T-helper 1 cell treated with Interleukin-12 subunit alpha and Interleukin-12 subunit beta and Interleukin-4 antibody, amounts not matched to agents 30 μg/mL and 1 μg/mL, for 36 hours (primary cell): ENCODE measurements around the gene RUBCN.
A peak's percentile ranks its signal among the peaks of the same experiment; 100 is the strongest.
"Not testable (repeated sequence)": the region's sequence is repeated elsewhere in the genome, so short reads cannot be mapped to it uniquely, and the experiment has no call there.

Source experiments
- H3K27ac Mint-ChIP-seq: one replicate; pipeline ENCODE4 v1.8.0; 2021; ENCODE audit warnings: mild to moderate bottlenecking, mixed read lengths
- H3K27me3 Mint-ChIP-seq: one replicate; pipeline ENCODE4 v1.8.0; 2021; ENCODE audit warnings: low read depth, mixed read lengths
- H3K36me3 Mint-ChIP-seq: one replicate; pipeline ENCODE4 v1.8.0; 2021; ENCODE audit warnings: low read depth, mixed read lengths
- H3K4me1 Mint-ChIP-seq: one replicate; pipeline ENCODE4 v1.8.0; 2021; ENCODE audit warnings: low read depth, mixed read lengths
- H3K4me3 Mint-ChIP-seq: one replicate; pipeline ENCODE4 v1.8.0; 2021; ENCODE audit warnings: mild to moderate bottlenecking, moderate library complexity, mixed read lengths
- H3K9me3 Mint-ChIP-seq: one replicate; pipeline ENCODE4 v1.8.0; 2021; ENCODE audit warnings: mixed read lengths

RUBCN gene

DNA sequence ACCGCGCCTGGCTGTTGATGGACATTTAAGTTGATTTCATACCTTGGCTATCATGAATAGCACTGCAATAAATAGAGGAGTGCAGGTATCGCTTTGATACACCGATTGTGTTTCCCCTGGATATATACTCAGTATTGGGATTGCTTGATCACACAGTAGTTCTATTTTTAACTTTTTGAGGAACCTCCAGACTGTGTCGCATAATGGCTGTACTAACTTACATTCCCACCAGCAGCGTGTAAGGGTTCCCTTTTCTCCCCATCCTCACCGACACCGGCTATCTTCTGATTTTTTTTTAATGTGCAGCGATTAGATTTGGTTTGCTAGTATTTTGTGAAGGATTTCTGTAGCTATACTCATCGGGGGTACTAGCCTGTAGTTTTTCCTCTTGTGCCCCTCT lies 16.0 kb downstream of the RUBCN start:
- peaks cover 9% of the 10 kb centered on the region for H3K9me3 Mint-ChIP-seq
- peaks cover 33% of the 10 kb centered on the region for H3K36me3 Mint-ChIP-seq
- H3K4me3 Mint-ChIP-seq, result no peak overlapping the region
- no peak overlapping the region for H3K27ac Mint-ChIP-seq
- no peaks in the 10 kb centered on the region for H3K27me3 Mint-ChIP-seq
- H3K4me1 Mint-ChIP-seq, result peaks cover 5% of the 10 kb centered on the region

DNA sequence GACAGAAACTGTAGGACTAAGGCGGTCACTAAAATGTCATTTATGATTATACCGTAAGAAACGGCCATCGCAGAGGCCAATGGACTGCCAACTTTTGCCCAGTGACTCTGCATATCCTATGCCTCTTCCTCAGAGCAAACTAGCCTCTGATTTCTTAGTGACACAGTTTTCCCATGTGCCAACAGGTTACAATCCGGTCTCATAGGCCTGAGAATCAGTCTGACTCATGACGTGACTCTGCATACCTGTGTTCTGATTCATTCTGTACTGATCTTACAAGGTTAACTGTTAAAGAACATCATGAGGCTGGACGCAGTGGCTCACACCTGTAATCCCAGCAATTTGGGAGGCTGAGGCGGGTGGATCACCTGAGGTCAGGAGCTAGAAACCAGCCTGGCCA lies 17.8 kb downstream of the RUBCN start:
- Mint-ChIP-seq H3K36me3 (peaks cover 36% of the 10 kb centered on the region), H3K27ac (no peak overlapping the region), H3K4me1 (peaks cover 5% of the 10 kb centered on the region)

DNA sequence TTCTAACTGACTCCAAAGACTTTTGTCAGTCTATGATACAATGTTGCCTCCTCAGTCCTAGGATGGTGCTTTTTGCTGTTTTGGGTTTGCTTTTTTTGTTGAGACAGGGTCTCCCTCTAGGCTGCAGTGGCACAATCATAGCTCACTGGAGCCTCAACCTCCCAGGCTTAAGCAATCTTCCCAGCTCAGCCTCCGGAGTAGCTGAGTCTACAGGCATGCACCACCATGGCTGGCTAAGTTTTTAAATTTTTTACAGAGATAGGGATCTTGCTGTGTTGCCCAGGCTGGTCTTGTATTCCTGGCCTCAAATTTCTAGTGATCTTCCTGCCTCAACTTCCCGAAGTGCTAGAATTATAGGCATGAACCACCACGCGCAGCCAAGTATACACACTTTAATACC lies 22.5 kb downstream of the RUBCN start:
- Mint-ChIP-seq H3K27me3 (no peaks in the 10 kb centered on the region), H3K4me1 (peaks cover 20% of the 10 kb centered on the region), H3K27ac (peak overlapping the region; percentile 34), H3K4me3 (no peak overlapping the region), H3K36me3 (peaks cover 27% of the 10 kb centered on the region), H3K9me3 (no peaks in the 10 kb centered on the region)

More for the DNA sequence above, 17.8 kb downstream of the RUBCN start:
- Mint-ChIP-seq H3K27me3 (no peaks in the 10 kb centered on the region), H3K9me3 (peaks cover 9% of the 10 kb centered on the region), H3K4me3 (no peak overlapping the region)

DNA sequence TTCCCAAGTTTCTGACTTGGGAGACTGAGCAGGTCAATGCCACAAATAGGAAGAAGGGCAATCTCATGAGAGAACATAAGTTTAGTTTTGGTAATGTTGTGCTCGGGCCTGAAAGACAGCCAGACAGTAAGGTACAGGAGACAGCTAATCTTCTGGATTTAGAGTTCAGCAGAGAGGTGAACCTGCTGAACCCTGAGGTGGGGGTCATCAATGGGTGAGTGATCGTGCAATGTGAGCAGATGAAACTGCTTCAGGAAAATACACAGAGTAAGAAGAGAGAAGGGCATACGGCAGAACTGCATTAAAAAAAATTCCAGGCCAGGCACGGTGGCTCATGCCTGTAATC lies 23.3 kb downstream of the RUBCN start:
- H3K27me3 Mint-ChIP-seq, result no peaks in the 10 kb centered on the region
- peaks cover 20% of the 10 kb centered on the region for H3K4me1 Mint-ChIP-seq
- H3K9me3 Mint-ChIP-seq, result no peaks in the 10 kb centered on the region
- H3K4me3 Mint-ChIP-seq, result no peak overlapping the region
- H3K27ac Mint-ChIP-seq, result peak overlapping the region; percentile 97
- peaks cover 30% of the 10 kb centered on the region for H3K36me3 Mint-ChIP-seq

DNA sequence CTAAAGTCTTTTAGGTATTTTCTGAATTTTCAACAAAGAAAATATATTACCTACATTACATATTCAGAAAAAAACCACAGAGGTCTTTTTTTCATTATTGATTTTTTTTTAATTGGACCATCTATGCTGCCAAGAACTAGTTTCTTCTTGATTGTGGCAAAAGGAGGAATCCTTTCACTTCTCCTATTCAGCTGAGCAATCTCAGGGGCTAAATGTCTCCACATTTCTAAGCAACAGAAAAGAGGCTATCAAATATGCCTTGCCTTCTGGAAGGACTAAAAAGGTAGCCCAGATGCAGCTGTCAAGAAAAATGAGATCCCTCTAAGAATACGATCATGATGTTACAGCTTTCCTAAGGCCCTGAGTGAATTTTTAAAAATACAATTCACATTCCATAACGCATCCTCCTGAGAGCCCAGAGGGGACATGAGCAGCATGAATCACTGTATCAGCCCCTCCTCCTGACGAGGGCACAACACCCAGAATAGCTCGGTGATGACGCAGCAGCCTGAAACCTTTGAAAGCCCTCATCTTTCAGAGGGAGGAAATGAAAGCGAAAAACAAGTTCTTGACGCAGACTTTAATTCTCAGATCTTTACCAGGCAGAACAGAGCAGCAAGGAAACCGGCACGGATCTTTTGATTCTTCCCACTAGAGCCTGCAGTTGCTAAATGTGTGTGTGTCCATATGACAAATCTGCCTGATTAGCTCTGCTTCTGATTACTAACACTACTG lies 24.6 kb downstream of the RUBCN start:
- H3K27me3 Mint-ChIP-seq, result no peaks in the 10 kb centered on the region

DNA sequence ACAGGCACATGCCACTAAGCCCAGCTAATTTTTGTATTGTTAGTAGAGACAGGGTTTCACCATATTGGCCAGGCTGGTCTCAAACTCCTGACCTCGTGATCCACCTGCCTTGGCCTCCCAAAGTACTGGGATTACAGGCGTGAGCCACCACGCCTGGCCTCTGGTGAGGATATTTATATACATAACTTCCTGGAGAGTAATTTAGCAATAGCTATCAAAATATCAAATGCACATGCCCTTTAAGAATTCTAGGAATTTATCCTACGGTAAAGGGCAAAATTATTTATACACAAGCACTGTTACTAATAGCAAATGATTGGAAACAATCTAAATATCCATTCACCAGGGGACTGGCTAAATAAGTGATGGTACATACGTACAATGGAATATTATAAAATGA lies 25.7 kb downstream of the RUBCN start:
- Mint-ChIP-seq H3K36me3 (peaks cover 19% of the 10 kb centered on the region), H3K4me1 (peaks cover 16% of the 10 kb centered on the region), H3K27ac (peak overlapping the region; percentile 8)
- H3K9me3 Mint-ChIP-seq, H3K27me3 Mint-ChIP-seq, H3K4me3 Mint-ChIP-seq: not testable (repeated sequence)

More for the DNA sequence above, 24.6 kb downstream of the RUBCN start:
- Mint-ChIP-seq H3K9me3 (no peaks in the 10 kb centered on the region), H3K27ac (peak overlapping the region; percentile 97), H3K4me3 (peak overlapping the region; percentile 82), H3K4me1 (peaks cover 20% of the 10 kb centered on the region), H3K36me3 (peaks cover 25% of the 10 kb centered on the region)

DNA sequence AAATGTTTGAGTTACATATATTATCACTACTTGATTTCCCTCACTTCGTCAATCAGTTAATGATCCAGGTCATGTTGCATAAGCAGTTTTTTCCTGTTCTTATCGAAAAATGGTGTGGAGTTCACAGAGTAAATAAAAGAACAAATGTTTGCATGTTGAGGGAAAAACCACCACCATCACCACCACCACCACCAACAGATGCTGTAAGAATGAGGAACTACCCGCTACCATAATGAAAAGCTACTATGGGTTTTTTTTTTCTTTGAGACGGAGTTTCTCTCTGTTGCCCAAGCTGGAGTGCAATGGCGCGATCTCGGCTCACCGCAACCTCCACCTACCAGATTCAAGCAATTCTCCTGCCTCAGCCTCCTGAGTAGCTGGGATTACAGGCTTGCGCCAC lies 27.6 kb downstream of the RUBCN start:
- Mint-ChIP-seq H3K36me3 (peaks cover 19% of the 10 kb centered on the region), H3K27ac (no peak overlapping the region), H3K4me1 (peaks cover 15% of the 10 kb centered on the region)

DNA sequence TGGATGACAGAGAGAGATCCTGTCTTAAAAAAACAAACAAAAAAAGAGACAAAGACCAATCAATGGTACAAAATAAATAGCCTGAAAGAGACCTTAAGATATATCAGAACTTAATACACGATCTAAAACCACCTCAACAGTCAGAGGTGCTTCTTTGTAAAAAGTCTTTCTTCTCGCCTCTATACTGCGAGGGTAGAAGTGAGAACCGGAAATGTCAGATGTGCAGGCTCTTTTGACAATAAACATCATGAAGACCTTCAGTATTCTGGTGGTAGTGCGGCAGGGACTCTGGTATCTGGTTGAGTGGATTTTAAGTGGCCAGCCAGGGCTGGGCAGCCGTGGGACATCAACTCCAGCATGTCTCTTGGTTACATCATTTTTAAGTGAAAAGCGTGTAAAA lies 30.0 kb downstream of the RUBCN start:
- Mint-ChIP-seq H3K27me3 (no peaks in the 10 kb centered on the region), H3K36me3 (peaks cover 19% of the 10 kb centered on the region), H3K9me3 (no peaks in the 10 kb centered on the region), H3K4me3 (no peak overlapping the region), H3K4me1 (no peaks in the 10 kb centered on the region), H3K27ac (no peak overlapping the region)

More for the DNA sequence above, 27.6 kb downstream of the RUBCN start:
- no peaks in the 10 kb centered on the region for H3K27me3 Mint-ChIP-seq
- H3K9me3 Mint-ChIP-seq, result no peaks in the 10 kb centered on the region
- H3K4me3 Mint-ChIP-seq, result no peak overlapping the region

DNA sequence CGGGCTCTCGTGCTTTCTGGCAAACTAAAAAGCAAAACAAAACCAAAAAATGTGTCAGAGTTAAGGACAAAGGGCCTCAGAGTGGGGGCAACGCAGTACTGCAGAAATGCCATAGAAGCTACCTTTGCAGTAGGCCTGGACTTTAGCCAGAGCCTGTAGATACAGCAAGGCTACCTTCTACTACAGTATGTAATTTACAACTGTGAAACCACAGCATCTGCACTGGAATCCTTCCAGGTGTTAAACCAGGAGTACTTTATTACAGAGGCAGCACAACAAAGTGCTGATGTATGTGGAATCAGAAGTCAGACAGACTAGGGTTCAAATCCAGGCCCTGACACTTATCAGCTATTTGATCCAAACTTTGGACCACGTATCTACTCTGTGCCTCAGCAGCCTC lies 34.9 kb downstream of the RUBCN start:
- Mint-ChIP-seq H3K27ac (no peak overlapping the region), H3K36me3 (peaks cover 50% of the 10 kb centered on the region), H3K4me3 (no peak overlapping the region)

DNA sequence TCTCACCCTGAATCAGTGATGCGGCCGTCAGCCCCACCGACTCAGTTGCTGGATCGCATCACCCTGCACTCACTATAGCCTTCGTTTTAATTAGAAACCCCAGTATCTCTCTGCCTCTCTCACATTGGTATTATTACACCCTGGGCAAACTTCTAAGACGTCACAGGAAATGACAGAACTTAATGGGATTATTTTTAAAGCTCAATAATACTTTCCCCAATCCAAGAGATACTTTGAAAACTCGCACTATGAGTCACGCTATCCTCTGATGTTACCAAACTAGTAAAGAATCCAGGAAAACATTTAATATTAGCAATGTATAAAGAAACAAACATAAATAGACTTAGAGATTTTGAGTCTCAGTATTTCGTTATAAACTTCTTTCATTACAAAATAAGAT lies 36.6 kb downstream of the RUBCN start:
- H3K27me3 Mint-ChIP-seq, result no peaks in the 10 kb centered on the region
- H3K4me3 Mint-ChIP-seq, result no peak overlapping the region
- H3K36me3 Mint-ChIP-seq, result peaks cover 59% of the 10 kb centered on the region
- H3K4me1 Mint-ChIP-seq, result peaks cover 3% of the 10 kb centered on the region
- H3K27ac Mint-ChIP-seq, result no peak overlapping the region
- no peaks in the 10 kb centered on the region for H3K9me3 Mint-ChIP-seq

More for the DNA sequence above, 34.9 kb downstream of the RUBCN start:
- Mint-ChIP-seq H3K9me3 (no peaks in the 10 kb centered on the region), H3K27me3 (no peaks in the 10 kb centered on the region), H3K4me1 (peaks cover 3% of the 10 kb centered on the region)

DNA sequence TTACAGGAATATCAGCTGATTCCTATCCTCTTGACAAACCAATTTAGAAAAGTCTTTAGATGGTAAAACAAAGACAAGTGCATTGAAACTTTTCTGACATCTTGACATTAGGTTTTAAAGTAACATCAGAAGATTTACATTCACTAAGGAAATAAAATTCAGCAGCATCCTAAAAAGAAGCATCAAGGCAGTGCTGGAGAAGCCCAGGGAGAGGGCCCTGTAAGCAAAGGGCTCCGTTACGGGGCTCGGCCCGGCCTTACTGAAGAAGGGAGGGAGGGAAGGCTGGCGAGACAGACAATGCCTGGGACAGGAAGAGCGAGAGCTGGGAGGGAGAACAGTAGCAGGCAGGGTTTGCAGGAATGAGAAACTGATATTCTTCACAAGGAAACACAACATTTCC lies 39.3 kb downstream of the RUBCN start:
- H3K27ac Mint-ChIP-seq, result no peak overlapping the region
- peaks cover 5% of the 10 kb centered on the region for H3K4me1 Mint-ChIP-seq
- H3K9me3 Mint-ChIP-seq, result no peaks in the 10 kb centered on the region

DNA sequence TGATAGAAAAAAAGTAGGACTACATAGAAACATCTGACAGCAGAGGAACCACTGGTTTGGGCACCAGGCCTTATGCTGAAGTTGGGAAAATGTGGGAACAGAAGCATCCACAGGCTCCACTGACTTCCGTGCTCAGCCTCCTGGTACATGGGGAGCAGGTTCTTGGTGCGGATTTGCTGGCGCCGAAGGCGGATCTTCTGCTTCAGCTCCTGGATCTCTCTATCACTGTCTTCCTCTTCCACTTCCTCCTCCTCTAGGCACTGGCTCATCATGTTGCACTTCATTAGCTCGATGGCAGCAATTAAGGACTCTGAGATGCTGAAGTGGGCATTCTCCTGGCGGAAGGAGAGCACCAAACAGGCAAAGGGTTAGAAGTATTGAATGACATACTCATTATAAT lies 42.5 kb downstream of the RUBCN start:
- H3K27ac Mint-ChIP-seq, result no peak overlapping the region
- peaks cover 58% of the 10 kb centered on the region for H3K36me3 Mint-ChIP-seq
- H3K27me3 Mint-ChIP-seq, result no peaks in the 10 kb centered on the region
- H3K4me3 Mint-ChIP-seq, result no peak overlapping the region
- no peaks in the 10 kb centered on the region for H3K9me3 Mint-ChIP-seq
- H3K4me1 Mint-ChIP-seq, result peaks cover 3% of the 10 kb centered on the region

More for the DNA sequence above, 39.3 kb downstream of the RUBCN start:
- Mint-ChIP-seq H3K27me3 (no peaks in the 10 kb centered on the region), H3K36me3 (peaks cover 62% of the 10 kb centered on the region), H3K4me3 (no peak overlapping the region)

DNA sequence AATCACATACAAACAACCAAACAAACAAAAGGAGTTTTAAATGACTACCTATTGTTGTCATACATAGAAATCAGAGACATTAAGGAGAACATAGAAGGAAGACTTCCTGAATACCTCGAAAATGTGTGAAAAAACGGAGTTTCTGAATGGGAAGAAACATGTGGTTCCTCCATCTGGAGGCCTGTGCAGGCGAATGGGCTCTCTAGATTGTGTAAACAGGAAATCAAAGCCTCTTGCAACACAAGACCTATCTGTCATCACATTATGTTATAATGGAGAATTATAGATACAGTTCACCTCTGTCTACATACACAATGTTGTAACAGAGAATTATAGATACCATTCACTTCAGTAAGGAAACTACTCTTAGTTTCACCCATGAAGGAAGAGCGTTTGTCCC lies 44.1 kb downstream of the RUBCN start:
- Mint-ChIP-seq H3K27me3 (no peaks in the 10 kb centered on the region), H3K4me1 (peaks cover 3% of the 10 kb centered on the region), H3K36me3 (peaks cover 51% of the 10 kb centered on the region), H3K9me3 (no peaks in the 10 kb centered on the region), H3K4me3 (no peak overlapping the region), H3K27ac (no peak overlapping the region)

DNA sequence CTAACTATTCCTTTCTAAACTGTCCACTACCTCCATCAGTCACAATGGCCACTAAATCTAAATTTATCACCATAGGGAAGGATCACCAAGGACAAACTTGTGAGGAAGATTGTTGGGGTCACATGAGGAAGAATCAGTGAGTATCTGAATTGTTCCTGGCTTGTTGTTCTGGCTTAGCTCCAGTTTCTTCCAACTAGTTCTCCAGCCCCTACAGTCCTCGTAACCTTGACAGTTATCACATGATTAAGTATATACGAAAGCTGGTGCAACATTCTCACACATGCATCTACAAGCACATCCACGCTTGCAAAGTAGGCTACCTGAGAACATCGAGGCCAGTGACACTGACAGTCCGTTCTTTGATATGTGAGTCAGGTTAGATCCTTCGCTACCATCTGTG lies 46.0 kb downstream of the RUBCN start:
- Mint-ChIP-seq H3K27me3 (no peaks in the 10 kb centered on the region), H3K36me3 (peaks cover 40% of the 10 kb centered on the region), H3K4me1 (peaks cover 3% of the 10 kb centered on the region), H3K27ac (no peak overlapping the region), H3K9me3 (no peaks in the 10 kb centered on the region), H3K4me3 (no peak overlapping the region)

DNA sequence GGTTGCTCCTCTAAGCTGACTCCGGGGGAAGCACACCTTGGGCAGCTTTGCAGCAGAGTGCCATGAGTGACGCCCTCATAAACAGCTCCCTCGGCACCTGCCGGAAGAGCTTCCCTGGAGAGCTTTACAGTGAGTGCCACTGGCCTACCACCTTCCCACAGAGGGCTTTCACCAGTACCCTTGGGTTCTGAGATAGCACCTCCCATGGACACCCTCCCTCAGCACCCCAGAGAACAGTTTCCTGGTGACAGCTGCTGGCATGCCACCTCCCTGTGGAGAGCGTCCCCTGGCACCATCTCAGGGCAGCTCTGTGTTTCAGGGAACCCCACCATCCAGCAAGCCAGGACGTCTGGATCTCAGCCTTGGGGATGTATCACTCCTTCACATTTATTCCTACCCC lies 49.1 kb downstream of the RUBCN start:
- no peak overlapping the region for H3K27ac Mint-ChIP-seq
- no peaks in the 10 kb centered on the region for H3K27me3 Mint-ChIP-seq
- peaks cover 32% of the 10 kb centered on the region for H3K36me3 Mint-ChIP-seq
- no peaks in the 10 kb centered on the region for H3K4me1 Mint-ChIP-seq
- H3K9me3 Mint-ChIP-seq, result no peaks in the 10 kb centered on the region
- H3K4me3 Mint-ChIP-seq, result no peak overlapping the region

DNA sequence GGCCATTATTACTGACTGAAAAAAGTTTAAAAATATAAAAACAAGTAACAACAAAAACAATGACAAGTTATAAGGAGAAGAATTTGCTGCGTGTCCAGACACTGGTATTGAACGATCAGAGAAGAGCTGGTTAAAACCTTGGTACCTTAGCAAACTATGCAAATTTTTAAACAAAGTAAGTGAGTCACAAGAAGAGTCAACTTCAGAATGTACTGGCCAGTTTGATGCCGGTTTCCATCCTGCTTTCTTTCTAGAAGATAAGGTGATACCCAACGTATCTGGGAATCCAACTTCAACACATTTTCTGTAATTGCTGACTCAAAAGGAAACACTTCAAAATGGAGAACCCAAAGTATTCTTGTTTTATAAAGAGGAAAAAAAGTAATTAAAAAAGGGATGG lies 49.8 kb downstream of the RUBCN start:
- Mint-ChIP-seq H3K36me3 (peaks cover 32% of the 10 kb centered on the region), H3K27me3 (no peaks in the 10 kb centered on the region), H3K9me3 (no peaks in the 10 kb centered on the region), H3K4me1 (no peaks in the 10 kb centered on the region), H3K4me3 (no peak overlapping the region), H3K27ac (no peak overlapping the region)
